GM12891 (cell line): ENCODE data around the gene DHX35.

ENCODE experiments used
- PAX5 ChIP-seq: IDR thresholded peaks from 2 replicates; pipeline ENCODE4 v1.6.1; 2011; ENCODE audit warnings: low read length, moderate library complexity, mild to moderate bottlenecking; ENCODE audit not compliant: insufficient read depth, severe bottlenecking
- POLR2A ChIP-seq: IDR thresholded peaks from 2 replicates; pipeline ENCODE4 v1.6.1; 2011; ENCODE audit warnings: low read depth, low read length, control low read depth
- POLR2AphosphoS5 ChIP-seq: IDR thresholded peaks from 2 replicates; pipeline ENCODE4 v1.6.1; 2011; ENCODE audit warnings: low read depth, low read length, control low read depth
- POU2F2 ChIP-seq: IDR thresholded peaks from 2 replicates; pipeline ENCODE4 v1.6.1; 2011; ENCODE audit warnings: low read depth, mild to moderate bottlenecking, control low read depth, low read length, moderate library complexity
- SPI1 ChIP-seq: IDR thresholded peaks from 2 replicates; pipeline ENCODE4 v1.6.1; 2011; ENCODE audit warnings: low read depth, low read length, control low read depth
- TAF1 ChIP-seq: IDR thresholded peaks from 2 replicates; pipeline ENCODE4 v1.6.1; 2011; ENCODE audit warnings: low read depth, low read length, control low read depth

DNA sequence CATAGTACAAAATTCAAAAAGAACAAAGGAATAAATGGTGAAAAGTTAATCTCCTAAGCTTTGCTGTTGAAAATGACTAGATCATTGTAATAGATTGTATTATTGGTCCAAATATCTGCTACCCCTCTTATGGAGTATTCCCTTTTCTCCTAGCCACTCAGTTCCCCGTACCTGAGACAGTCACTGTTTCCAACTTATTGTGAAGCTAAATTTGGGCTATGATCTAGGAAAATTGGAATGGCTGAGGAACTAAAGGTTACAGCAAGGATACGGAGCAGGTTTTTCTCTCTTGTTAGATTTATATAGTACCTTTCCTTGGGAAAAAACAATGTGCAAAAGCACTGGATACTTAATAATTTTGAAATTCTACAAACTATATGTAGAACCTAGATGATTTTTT is 17.3 kb downstream of the DHX35 start:
- no peak for TF ChIP-seq POLR2AphosphoS5
- TF ChIP-seq POLR2A, result no peak
- TF ChIP-seq POU2F2, result no peak
- TF ChIP-seq SPI1, result no peak
- TF ChIP-seq PAX5, result no peak
- TF ChIP-seq TAF1, result no peak
